ENCODE results near the gene DYSF. TPM values are rescaled to one million over a fixed set of nuclear protein-coding genes. Genes with fewer than 3 reads are reported as not detected.

The DYSF gene
- polyA plus RNA-seq, 1 donor from 2014 or later: 0.04 TPM

DNA sequence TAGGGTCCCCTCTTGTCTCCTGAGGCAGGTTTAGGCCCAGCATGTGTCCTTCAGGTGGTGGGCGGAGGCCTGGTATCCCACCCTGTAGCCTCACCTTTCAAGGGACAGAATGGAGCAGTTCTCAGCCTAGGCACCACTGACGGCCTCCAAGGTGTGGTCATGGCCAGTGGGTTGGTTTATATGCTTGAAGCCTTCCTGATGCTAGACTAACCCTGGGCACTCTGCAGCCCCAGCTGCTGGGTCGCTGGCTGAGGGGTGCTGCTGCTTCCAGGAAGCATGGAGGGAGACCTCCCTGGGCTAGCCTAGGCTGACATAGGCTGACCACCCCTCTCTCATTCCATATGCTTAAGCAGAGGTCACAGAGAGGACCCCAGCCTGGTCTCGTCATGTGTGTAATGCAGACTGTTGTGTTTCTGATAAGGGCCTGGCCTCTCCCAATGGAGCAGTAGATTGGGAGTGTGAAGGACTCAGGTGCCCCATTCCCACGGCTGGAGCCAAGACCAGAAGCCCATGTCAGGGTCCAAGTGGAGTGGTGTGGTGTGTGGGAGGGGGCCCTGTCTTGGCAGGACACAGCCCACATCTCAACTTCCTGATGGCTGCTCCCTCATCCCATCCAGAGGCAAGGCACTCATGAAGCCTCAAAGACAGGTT, 206.6 kb downstream of the DYSF start:
- no peak overlapping the region for H2AFZ ChIP-seq (ENCODE audit: low read depth, low read length)
- TF ChIP-seq TAF1 (IDR thresholded peaks at IDR 0.05; ENCODE audit: low read depth) (no peak), MXI1 (conservative IDR thresholded peaks at IDR 0.05; ENCODE audit: poor library complexity, severe bottlenecking) (no peak)
- TF ChIP-seq, protein P1, sequence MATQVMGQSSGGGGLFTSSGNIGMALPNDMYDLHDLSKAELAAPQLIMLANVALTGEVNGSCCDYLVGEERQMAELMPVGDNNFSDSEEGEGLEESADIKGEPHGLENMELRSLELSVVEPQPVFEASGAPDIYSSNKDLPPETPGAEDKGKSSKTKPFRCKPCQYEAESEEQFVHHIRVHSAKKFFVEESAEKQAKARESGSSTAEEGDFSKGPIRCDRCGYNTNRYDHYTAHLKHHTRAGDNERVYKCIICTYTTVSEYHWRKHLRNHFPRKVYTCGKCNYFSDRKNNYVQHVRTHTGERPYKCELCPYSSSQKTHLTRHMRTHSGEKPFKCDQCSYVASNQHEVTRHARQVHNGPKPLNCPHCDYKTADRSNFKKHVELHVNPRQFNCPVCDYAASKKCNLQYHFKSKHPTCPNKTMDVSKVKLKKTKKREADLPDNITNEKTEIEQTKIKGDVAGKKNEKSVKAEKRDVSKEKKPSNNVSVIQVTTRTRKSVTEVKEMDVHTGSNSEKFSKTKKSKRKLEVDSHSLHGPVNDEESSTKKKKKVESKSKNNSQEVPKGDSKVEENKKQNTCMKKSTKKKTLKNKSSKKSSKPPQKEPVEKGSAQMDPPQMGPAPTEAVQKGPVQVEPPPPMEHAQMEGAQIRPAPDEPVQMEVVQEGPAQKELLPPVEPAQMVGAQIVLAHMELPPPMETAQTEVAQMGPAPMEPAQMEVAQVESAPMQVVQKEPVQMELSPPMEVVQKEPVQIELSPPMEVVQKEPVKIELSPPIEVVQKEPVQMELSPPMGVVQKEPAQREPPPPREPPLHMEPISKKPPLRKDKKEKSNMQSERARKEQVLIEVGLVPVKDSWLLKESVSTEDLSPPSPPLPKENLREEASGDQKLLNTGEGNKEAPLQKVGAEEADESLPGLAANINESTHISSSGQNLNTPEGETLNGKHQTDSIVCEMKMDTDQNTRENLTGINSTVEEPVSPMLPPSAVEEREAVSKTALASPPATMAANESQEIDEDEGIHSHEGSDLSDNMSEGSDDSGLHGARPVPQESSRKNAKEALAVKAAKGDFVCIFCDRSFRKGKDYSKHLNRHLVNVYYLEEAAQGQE (IDR thresholded peaks at IDR 0.05; ENCODE audit: borderline replicate concordance): no peak

DNA sequence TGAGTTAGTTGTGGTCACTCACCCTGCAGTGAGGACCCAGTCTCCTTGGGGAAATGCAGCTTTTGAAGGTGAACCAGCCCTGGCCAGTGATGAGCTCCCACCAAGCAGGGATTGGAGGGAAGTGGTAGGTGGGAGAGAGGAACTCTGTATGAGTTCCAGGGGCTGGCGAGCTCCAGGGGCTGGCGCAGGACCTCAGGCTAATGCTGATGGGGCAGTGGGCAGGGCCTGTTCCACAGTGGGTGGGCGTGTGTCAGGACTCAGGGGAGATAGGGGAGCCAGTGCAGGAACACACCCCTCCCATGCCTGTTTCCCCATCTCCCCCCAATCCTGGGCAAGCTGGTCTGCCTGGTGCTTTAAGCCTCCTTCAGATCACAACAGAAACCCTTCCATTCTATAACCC, 208.4 kb downstream of the DYSF start:
- Histone ChIP-seq H3F3A (ENCODE audit: insufficient read depth, low read length, poor library complexity, severe bottlenecking) (no peaks in the 10 kb centered on the region), H3K36me3 (ENCODE audit: insufficient read depth, low read length) (no peaks in the 10 kb centered on the region), H3K4me2 (ENCODE audit: low read length) (no peak overlapping the region), H3K4me3 (ENCODE audit: low read length) (no peak overlapping the region), H2AFZ (ENCODE audit: low read depth, low read length) (no peak overlapping the region), H3K9ac (ENCODE audit: low read length) (no peak overlapping the region), H3K27me3 (ENCODE audit: insufficient read depth, low read depth, low read length) (no peaks in the 10 kb centered on the region), H3K79me2 (replicated peaks; ENCODE audit: insufficient read depth, low read length) (no peaks in the 10 kb centered on the region), H3K9me3 (ENCODE audit: low read length) (no peaks in the 10 kb centered on the region), H3K9me2 (ENCODE audit: insufficient read depth, low read length) (no peaks in the 10 kb centered on the region), H3K27ac (ENCODE audit: low read length) (no peak overlapping the region), H4K20me1 (ENCODE audit: insufficient read depth) (no peaks in the 10 kb centered on the region)
- TF ChIP-seq EP300 (conservative IDR thresholded peaks at IDR 0.05; ENCODE audit: poor library complexity, severe bottlenecking) (no peak), POLR2AphosphoS5 (IDR thresholded peaks at IDR 0.05) (no peak), RAD21 (conservative IDR thresholded peaks at IDR 0.05) (no peak), EZH2 (IDR thresholded peaks at IDR 0.05; ENCODE audit: borderline replicate concordance, insufficient read depth, low read length, poor library complexity, severe bottlenecking) (no peak)
- TF ChIP-seq, protein P1 (IDR thresholded peaks at IDR 0.05; ENCODE audit: borderline replicate concordance): no peak
- TF ChIP-seq, protein P2, sequence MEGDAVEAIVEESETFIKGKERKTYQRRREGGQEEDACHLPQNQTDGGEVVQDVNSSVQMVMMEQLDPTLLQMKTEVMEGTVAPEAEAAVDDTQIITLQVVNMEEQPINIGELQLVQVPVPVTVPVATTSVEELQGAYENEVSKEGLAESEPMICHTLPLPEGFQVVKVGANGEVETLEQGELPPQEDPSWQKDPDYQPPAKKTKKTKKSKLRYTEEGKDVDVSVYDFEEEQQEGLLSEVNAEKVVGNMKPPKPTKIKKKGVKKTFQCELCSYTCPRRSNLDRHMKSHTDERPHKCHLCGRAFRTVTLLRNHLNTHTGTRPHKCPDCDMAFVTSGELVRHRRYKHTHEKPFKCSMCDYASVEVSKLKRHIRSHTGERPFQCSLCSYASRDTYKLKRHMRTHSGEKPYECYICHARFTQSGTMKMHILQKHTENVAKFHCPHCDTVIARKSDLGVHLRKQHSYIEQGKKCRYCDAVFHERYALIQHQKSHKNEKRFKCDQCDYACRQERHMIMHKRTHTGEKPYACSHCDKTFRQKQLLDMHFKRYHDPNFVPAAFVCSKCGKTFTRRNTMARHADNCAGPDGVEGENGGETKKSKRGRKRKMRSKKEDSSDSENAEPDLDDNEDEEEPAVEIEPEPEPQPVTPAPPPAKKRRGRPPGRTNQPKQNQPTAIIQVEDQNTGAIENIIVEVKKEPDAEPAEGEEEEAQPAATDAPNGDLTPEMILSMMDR (IDR thresholded peaks at IDR 0.05; ENCODE audit: poor library complexity, severe bottlenecking): no peak

More for the DNA sequence above, 206.6 kb downstream of the DYSF start:
- Histone ChIP-seq H3K27ac (ENCODE audit: low read length) (no peak overlapping the region), H3F3A (ENCODE audit: insufficient read depth, low read length, poor library complexity, severe bottlenecking) (no peaks in the 10 kb centered on the region), H3K4me2 (ENCODE audit: low read length) (no peak overlapping the region), H3K9me3 (ENCODE audit: low read length) (no peaks in the 10 kb centered on the region), H3K9ac (ENCODE audit: low read length) (no peak overlapping the region), H3K79me2 (replicated peaks; ENCODE audit: insufficient read depth, low read length) (no peaks in the 10 kb centered on the region), H4K20me1 (ENCODE audit: insufficient read depth) (no peaks in the 10 kb centered on the region), H3K9me2 (ENCODE audit: insufficient read depth, low read length) (no peaks in the 10 kb centered on the region), H3K36me3 (ENCODE audit: insufficient read depth, low read length) (no peaks in the 10 kb centered on the region), H3K27me3 (ENCODE audit: insufficient read depth, low read depth, low read length) (no peaks in the 10 kb centered on the region), H3K4me3 (ENCODE audit: low read length) (no peak overlapping the region)

Measured in neural cell (in vitro differentiated cells).